HG03442 (cell line): ENCODE measurements around the gene LGALS12.
"Not testable (repeated sequence)": the region's sequence is repeated elsewhere in the genome, so short reads cannot be mapped to it uniquely, and the experiment has no call there.

Experiments
- ATAC-seq: cut with Tn5 transposase; IDR thresholded peaks from one replicate; pipeline ENCODE4 v1.9.1; 2021; ENCODE audit warnings: mild to moderate bottlenecking, moderate library complexity; ENCODE audit not compliant: unreplicated experiment

LGALS12 gene

GRCh38 chr11:63532117-63532516 lies 26.2 kb downstream of the LGALS12 start:
- ATAC-seq = no peak

GRCh38 chr11:63532799-63533475 lies 27.1 kb downstream of the LGALS12 start:
- ATAC-seq = no peak

GRCh38 chr11:63534076-63534475 lies 28.2 kb downstream of the LGALS12 start:
- no peak for ATAC-seq

GRCh38 chr11:63534895-63535461 lies 29.1 kb downstream of the LGALS12 start:
- ATAC-seq = peak; percentile 38

- no peak for ATAC-seq
Observed at GRCh38 chr11:63535734-63536133, 29.9 kb downstream of the LGALS12 start.

- ATAC-seq = no peak
Observed at GRCh38 chr11:63536669-63537292, 30.9 kb downstream of the LGALS12 start, which contains the start of gene PLAAT4. Gene PLAAT4 (plus strand): TSS chr11:63536808. CDS start chr11:63536869, 61 bp downstream.

- no peak for ATAC-seq
Observed at GRCh38 chr11:63537293-63538101, 31.6 kb downstream of the LGALS12 start.

GRCh38 chr11:63542506-63542905 lies 36.6 kb downstream of the LGALS12 start:
- not testable (repeated sequence) for ATAC-seq

- ATAC-seq = no peak
Observed at GRCh38 chr11:63543711-63544110, 37.8 kb downstream of the LGALS12 start.

GRCh38 chr11:63547061-63547460 lies 41.2 kb downstream of the LGALS12 start:
- ATAC-seq = no peak

- no peak for ATAC-seq
Observed at GRCh38 chr11:63548178-63548577, 42.3 kb downstream of the LGALS12 start.

GRCh38 chr11:63549411-63549810 lies 43.5 kb downstream of the LGALS12 start:
- ATAC-seq = no peak

GRCh38 chr11:63550156-63550700 lies 44.3 kb downstream of the LGALS12 start:
- ATAC-seq = not testable (repeated sequence)

- ATAC-seq = no peak
Observed at GRCh38 chr11:63551091-63551888, 45.4 kb downstream of the LGALS12 start.

- no peak for ATAC-seq
Observed at GRCh38 chr11:63551889-63552266, 46.0 kb downstream of the LGALS12 start.

GRCh38 chr11:63552921-63553320 lies 47.0 kb downstream of the LGALS12 start:
- no peak for ATAC-seq

GRCh38 chr11:63553759-63554158 lies 47.9 kb downstream of the LGALS12 start:
- ATAC-seq = peak; percentile 61

GRCh38 chr11:63554877-63555223 lies 49.0 kb downstream of the LGALS12 start:
- ATAC-seq = no peak

- no peak for ATAC-seq
Observed at GRCh38 chr11:63556404-63557013, 50.6 kb downstream of the LGALS12 start.

- no peak for ATAC-seq
Observed at GRCh38 chr11:63557570-63557969, 51.7 kb downstream of the LGALS12 start.
